Gastroesophageal sphincter (tissue), 3 donors: Measurements from ENCODE around the gene GLUL.

ENCODE experiments used
- EP300 ChIP-seq: sonication (generic); formaldehyde crosslinking; IDR thresholded peaks from one replicate; pipeline ENCODE4 v1.6.1; 2017; ENCODE audit warnings: antibody characterized with exemption, mild to moderate bottlenecking
- POLR2A ChIP-seq, 2 donors: fragments of 450-650 bp; IDR thresholded peaks; one replicate each; pipeline ENCODE4 v1.6.1; 2017; ENCODE audit warnings: antibody characterized with exemption in 2 of 2, mild to moderate bottlenecking in 2 of 2, moderate library complexity in 1 of 2
- POLR2AphosphoS5 ChIP-seq: sonication (generic); formaldehyde crosslinking; IDR thresholded peaks from one replicate; pipeline ENCODE4 v1.6.1; 2017; ENCODE audit warnings: antibody characterized with exemption
- TF ChIP-seq, protein P1 (sequence below), 4 experiments: fragments of 200-600 bp in 2 of 4; fragments of 450-650 bp in 2 of 4; sonication (generic) in 1 of 4; IDR thresholded peaks; one replicate each; pipeline ENCODE4 v1.5.1; 2017 to 2019; ENCODE audit warnings: antibody characterized with exemption in 4 of 4, mild to moderate bottlenecking in 2 of 4, moderate library complexity in 2 of 4

DNA sequence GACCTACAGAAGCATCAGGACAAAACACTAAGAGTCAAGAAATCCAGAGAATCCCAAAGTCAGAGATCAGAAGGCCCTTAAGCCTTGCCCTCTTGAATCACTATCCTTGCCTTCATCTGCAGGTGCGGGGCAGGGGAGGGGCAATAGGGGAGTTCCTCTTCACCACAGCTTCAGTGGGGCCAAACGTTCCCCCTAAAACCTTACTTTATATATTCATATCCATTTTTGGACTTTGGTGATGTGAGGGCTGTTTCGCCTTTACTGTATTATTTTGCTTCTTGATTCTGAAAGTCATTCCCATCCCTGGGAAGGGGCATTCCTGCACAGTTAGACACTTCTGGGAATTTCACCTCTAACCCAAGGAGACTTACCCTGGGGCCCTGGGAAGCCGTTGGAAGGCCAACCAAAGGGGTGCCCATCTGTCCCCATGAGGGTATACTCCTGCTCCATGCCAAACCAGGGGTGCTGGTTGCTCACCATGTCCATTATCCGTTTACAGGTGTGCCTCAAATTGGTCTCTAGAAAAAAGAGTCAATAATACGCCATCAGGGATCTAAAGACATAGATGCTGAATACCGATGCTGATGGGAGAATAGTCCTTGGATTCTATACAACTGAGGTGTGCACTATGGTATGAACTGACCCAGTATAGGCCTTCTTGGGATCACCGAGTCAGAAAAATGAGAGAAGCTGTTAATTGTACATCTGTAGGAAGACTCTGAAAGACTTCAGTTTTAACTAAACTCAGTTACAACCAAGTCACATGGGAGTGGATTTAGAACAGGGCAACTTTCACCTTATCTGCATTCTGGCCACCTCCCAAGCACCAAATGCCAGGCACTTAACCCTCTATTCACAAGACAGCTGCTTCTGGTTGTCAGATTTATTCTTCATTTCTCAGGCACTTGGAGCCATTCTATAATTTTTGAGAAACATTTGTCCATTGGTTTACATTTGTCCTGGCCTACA lies 5.4 kb downstream of the GLUL start:
- peak; percentile 63 for TF ChIP-seq POLR2AphosphoS5
- TF ChIP-seq POLR2A (IDR thresholded peaks at IDR 0.05) = peak; percentile 2 to 11
- TF ChIP-seq, protein P1, sequence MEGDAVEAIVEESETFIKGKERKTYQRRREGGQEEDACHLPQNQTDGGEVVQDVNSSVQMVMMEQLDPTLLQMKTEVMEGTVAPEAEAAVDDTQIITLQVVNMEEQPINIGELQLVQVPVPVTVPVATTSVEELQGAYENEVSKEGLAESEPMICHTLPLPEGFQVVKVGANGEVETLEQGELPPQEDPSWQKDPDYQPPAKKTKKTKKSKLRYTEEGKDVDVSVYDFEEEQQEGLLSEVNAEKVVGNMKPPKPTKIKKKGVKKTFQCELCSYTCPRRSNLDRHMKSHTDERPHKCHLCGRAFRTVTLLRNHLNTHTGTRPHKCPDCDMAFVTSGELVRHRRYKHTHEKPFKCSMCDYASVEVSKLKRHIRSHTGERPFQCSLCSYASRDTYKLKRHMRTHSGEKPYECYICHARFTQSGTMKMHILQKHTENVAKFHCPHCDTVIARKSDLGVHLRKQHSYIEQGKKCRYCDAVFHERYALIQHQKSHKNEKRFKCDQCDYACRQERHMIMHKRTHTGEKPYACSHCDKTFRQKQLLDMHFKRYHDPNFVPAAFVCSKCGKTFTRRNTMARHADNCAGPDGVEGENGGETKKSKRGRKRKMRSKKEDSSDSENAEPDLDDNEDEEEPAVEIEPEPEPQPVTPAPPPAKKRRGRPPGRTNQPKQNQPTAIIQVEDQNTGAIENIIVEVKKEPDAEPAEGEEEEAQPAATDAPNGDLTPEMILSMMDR (IDR thresholded peaks at IDR 0.05) = no peak
- TF ChIP-seq EP300 = no peak
